ENCODE data around the gene EGFR.

EGFR gene

GRCh38 chr7:55180963-55181542 is 162.2 kb downstream of the EGFR start:
- Histone ChIP-seq H3K27me3 (ENCODE audit: control insufficient read depth, low read length) (no peaks in the 10 kb centered on the region), H3K9me3 (ENCODE audit: control insufficient read depth, insufficient read depth, low read length) (no peaks in the 10 kb centered on the region), H3K79me2 (ENCODE audit: control insufficient read depth, low read length) (no peaks in the 10 kb centered on the region), H4K20me1 (ENCODE audit: control insufficient read depth, insufficient read depth, low read depth, low read length) (no peaks in the 10 kb centered on the region), H3K4me1 (ENCODE audit: control insufficient read depth, low read length) (no peaks in the 10 kb centered on the region; the same call in 1 of the 2 replicates), H3K4me2 (ENCODE audit: low read length) (no peak overlapping the region), H3K27ac (ENCODE audit: low read depth, low read length) (no peak overlapping the region), H3K36me3 (ENCODE audit: control insufficient read depth, low read length) (no peaks in the 10 kb centered on the region), H3K4me3 (ENCODE audit: low read length) (no peak overlapping the region), H3F3A (ENCODE audit: control insufficient read depth, insufficient read depth) (no peaks in the 10 kb centered on the region), H3K9me2 (replicated peaks; ENCODE audit: control insufficient read depth, low read length) (no peaks in the 10 kb centered on the region)
- TF ChIP-seq EZH2phosphoT487 (IDR thresholded peaks at IDR 0.05; ENCODE audit: borderline replicate concordance, low read length): no peak
- TF ChIP-seq CTCF (IDR thresholded peaks at IDR 0.05; ENCODE audit: low read depth, low read length, poor library complexity, severe bottlenecking): no peak

- Histone ChIP-seq H3K9me2 (replicated peaks; ENCODE audit: control insufficient read depth, low read length) (no peaks in the 10 kb centered on the region), H4K20me1 (ENCODE audit: control insufficient read depth, insufficient read depth, low read depth, low read length) (no peaks in the 10 kb centered on the region), H3K9me3 (ENCODE audit: control insufficient read depth, insufficient read depth, low read length) (no peaks in the 10 kb centered on the region), H3K27me3 (ENCODE audit: control insufficient read depth, low read length) (no peaks in the 10 kb centered on the region), H3K4me3 (ENCODE audit: low read length) (no peak overlapping the region), H3K4me2 (ENCODE audit: low read length) (no peak overlapping the region), H3K36me3 (ENCODE audit: control insufficient read depth, low read length) (no peaks in the 10 kb centered on the region), H3K4me1 (ENCODE audit: control insufficient read depth, low read length) (no peaks in the 10 kb centered on the region; the same call in 1 of the 2 replicates), H3K79me2 (ENCODE audit: control insufficient read depth, low read length) (no peaks in the 10 kb centered on the region), H3K27ac (ENCODE audit: low read depth, low read length) (no peak overlapping the region), H3F3A (ENCODE audit: control insufficient read depth, insufficient read depth) (no peaks in the 10 kb centered on the region)
- TF ChIP-seq EZH2phosphoT487 (IDR thresholded peaks at IDR 0.05; ENCODE audit: borderline replicate concordance, low read length) (no peak), CTCF (IDR thresholded peaks at IDR 0.05; ENCODE audit: low read depth, low read length, poor library complexity, severe bottlenecking) (no peak)
These were observed 162.9 kb downstream of the EGFR start for GRCh38 chr7:55181762-55182161.

GRCh38 chr7:55183897-55184296 is 165.1 kb downstream of the EGFR start:
- H3F3A ChIP-seq (ENCODE audit: control insufficient read depth, insufficient read depth): no peaks in the 10 kb centered on the region
- no peaks in the 10 kb centered on the region for H3K36me3 ChIP-seq (ENCODE audit: control insufficient read depth, low read length)

More at GRCh38 chr7:55183897-55184296, 165.1 kb downstream of the EGFR start:
- H3K27me3 ChIP-seq (ENCODE audit: control insufficient read depth, low read length): no peaks in the 10 kb centered on the region
- TF ChIP-seq EZH2phosphoT487 (IDR thresholded peaks at IDR 0.05; ENCODE audit: borderline replicate concordance, low read length) (no peak), CTCF (IDR thresholded peaks at IDR 0.05; ENCODE audit: low read depth, low read length, poor library complexity, severe bottlenecking) (no peak)
- no peaks in the 10 kb centered on the region; the same call in 1 of the 2 replicates for H3K4me1 ChIP-seq (ENCODE audit: control insufficient read depth, low read length)
- H3K9me2 ChIP-seq (replicated peaks; ENCODE audit: control insufficient read depth, low read length): no peaks in the 10 kb centered on the region
- no peak overlapping the region for H3K27ac ChIP-seq (ENCODE audit: low read depth, low read length)
- no peak overlapping the region for H3K4me3 ChIP-seq (ENCODE audit: low read length)
- H3K79me2 ChIP-seq (ENCODE audit: control insufficient read depth, low read length): no peaks in the 10 kb centered on the region
- no peak overlapping the region for H3K4me2 ChIP-seq (ENCODE audit: low read length)
- H4K20me1 ChIP-seq (ENCODE audit: control insufficient read depth, insufficient read depth, low read depth, low read length): no peaks in the 10 kb centered on the region
- no peaks in the 10 kb centered on the region for H3K9me3 ChIP-seq (ENCODE audit: control insufficient read depth, insufficient read depth, low read length)
